Measurements from ENCODE around the gene HENMT1.

HENMT1 gene

DNA sequence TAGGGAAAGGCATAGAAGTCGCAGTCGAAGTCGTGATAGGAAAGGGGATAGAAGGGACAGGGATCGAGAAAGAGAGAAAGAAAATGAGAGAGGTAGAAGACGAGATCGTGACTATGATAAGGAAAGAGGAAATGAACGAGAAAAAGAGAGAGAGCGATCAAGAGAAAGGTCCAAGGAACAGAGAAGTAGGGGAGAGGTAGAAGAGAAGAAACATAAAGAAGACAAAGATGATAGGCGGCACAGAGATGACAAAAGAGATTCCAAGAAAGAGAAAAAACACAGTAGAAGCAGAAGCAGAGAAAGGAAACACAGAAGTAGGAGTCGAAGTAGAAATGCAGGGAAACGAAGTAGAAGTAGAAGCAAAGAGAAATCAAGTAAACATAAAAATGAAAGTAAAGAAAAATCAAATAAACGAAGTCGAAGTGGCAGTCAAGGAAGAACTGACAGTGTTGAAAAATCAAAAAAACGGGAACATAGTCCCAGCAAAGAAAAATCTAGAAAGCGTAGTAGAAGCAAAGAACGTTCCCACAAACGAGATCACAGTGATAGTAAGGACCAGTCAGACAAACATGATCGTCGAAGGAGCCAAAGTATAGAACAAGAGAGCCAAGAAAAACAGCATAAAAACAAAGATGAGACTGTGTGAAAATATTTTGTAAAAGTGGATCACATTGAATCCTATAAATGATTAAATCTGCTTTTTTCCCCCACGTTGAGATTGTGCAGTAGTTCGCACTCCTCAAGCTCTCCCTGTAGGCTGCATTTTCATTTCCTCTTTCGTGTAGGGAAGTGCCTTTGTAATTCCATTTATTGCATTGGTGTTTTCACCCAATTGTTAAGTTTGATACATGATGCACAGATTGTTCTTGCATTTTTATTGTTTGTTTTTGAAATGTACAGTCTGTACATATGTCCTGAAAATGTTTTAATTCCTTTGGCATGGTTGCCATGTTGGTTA, 38.8 kb upstream of the HENMT1 start:
- ATAC-seq = no peak

GRCh38 chr1:108695535-108695934, 34.6 kb upstream of the HENMT1 start:
- ATAC-seq = no peak
- TF ChIP-seq ESRRG (CRISPR knock-in tag; IDR thresholded peaks at IDR 0.05) = no peak
- no peak for TF ChIP-seq SNAI2 (CRISPR knock-in tag; IDR thresholded peaks at IDR 0.05)
- no peak for TF ChIP-seq TCF4 (CRISPR knock-in tag; IDR thresholded peaks at IDR 0.05; ENCODE audit: borderline replicate concordance)
- TF ChIP-seq ZFP3 (CRISPR knock-in tag; IDR thresholded peaks at IDR 0.05) = no peak
- TF ChIP-seq ZNF565 (CRISPR knock-in tag; conservative IDR thresholded peaks at IDR 0.05; ENCODE audit: low read depth) = no peak
- TF ChIP-seq, protein P1, sequence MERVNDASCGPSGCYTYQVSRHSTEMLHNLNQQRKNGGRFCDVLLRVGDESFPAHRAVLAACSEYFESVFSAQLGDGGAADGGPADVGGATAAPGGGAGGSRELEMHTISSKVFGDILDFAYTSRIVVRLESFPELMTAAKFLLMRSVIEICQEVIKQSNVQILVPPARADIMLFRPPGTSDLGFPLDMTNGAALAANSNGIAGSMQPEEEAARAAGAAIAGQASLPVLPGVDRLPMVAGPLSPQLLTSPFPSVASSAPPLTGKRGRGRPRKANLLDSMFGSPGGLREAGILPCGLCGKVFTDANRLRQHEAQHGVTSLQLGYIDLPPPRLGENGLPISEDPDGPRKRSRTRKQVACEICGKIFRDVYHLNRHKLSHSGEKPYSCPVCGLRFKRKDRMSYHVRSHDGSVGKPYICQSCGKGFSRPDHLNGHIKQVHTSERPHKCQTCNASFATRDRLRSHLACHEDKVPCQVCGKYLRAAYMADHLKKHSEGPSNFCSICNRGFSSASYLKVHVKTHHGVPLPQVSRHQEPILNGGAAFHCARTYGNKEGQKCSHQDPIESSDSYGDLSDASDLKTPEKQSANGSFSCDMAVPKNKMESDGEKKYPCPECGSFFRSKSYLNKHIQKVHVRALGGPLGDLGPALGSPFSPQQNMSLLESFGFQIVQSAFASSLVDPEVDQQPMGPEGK (CRISPR knock-in tag; IDR thresholded peaks at IDR 0.05; ENCODE audit: borderline replicate concordance) = no peak
- no peak for TF ChIP-seq PPARA (CRISPR knock-in tag; IDR thresholded peaks at IDR 0.05; ENCODE audit: borderline replicate concordance)
- no peak for TF ChIP-seq TOX (CRISPR knock-in tag; IDR thresholded peaks at IDR 0.05; ENCODE audit: borderline replicate concordance)
- no peak for TF ChIP-seq ARNTL (CRISPR knock-in tag; IDR thresholded peaks at IDR 0.05; ENCODE audit: borderline replicate concordance, low read depth)
- no peak for TF ChIP-seq RARB (CRISPR knock-in tag; IDR thresholded peaks at IDR 0.05)
- TF ChIP-seq, protein P2, sequence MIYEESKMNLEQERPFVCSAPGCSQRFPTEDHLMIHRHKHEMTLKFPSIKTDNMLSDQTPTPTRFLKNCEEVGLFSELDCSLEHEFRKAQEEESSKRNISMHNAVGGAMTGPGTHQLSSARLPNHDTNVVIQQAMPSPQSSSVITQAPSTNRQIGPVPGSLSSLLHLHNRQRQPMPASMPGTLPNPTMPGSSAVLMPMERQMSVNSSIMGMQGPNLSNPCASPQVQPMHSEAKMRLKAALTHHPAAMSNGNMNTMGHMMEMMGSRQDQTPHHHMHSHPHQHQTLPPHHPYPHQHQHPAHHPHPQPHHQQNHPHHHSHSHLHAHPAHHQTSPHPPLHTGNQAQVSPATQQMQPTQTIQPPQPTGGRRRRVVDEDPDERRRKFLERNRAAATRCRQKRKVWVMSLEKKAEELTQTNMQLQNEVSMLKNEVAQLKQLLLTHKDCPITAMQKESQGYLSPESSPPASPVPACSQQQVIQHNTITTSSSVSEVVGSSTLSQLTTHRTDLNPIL (CRISPR knock-in tag; IDR thresholded peaks at IDR 0.05; ENCODE audit: low read depth) = no peak
- no peak for TF ChIP-seq CSRNP3 (CRISPR knock-in tag; IDR thresholded peaks at IDR 0.05)
- TF ChIP-seq ZFP30 (CRISPR knock-in tag; IDR thresholded peaks at IDR 0.05) = no peak
- no peak for TF ChIP-seq BACH2 (CRISPR knock-in tag; IDR thresholded peaks at IDR 0.05; ENCODE audit: borderline replicate concordance)
- TF ChIP-seq ZC3H10 (CRISPR knock-in tag; IDR thresholded peaks at IDR 0.05) = no peak
- TF ChIP-seq GLIS3 (CRISPR knock-in tag; IDR thresholded peaks at IDR 0.05) = no peak
- TF ChIP-seq ZNF70 (CRISPR knock-in tag; IDR thresholded peaks at IDR 0.05) = no peak
- TF ChIP-seq ISL1 (CRISPR knock-in tag; IDR thresholded peaks at IDR 0.05) = no peak

More for the DNA sequence above, 38.8 kb upstream of the HENMT1 start:
- no peak for TF ChIP-seq BACH2 (CRISPR knock-in tag; IDR thresholded peaks at IDR 0.05; ENCODE audit: borderline replicate concordance)
- no peak for TF ChIP-seq ESRRG (CRISPR knock-in tag; IDR thresholded peaks at IDR 0.05)
- TF ChIP-seq TCF4 (CRISPR knock-in tag; IDR thresholded peaks at IDR 0.05; ENCODE audit: borderline replicate concordance) = no peak
- TF ChIP-seq TSHZ2 (CRISPR knock-in tag; IDR thresholded peaks at IDR 0.05) = no peak
- no peak for TF ChIP-seq ZFP30 (CRISPR knock-in tag; IDR thresholded peaks at IDR 0.05)
- no peak for TF ChIP-seq CSRNP3 (CRISPR knock-in tag; IDR thresholded peaks at IDR 0.05)
- no peak for TF ChIP-seq ISL1 (CRISPR knock-in tag; IDR thresholded peaks at IDR 0.05)
- TF ChIP-seq CSDC2 (CRISPR knock-in tag; IDR thresholded peaks at IDR 0.05) = no peak
- no peak for TF ChIP-seq ZNF8 (CRISPR knock-in tag; IDR thresholded peaks at IDR 0.05)
- no peak for TF ChIP-seq ARNTL (CRISPR knock-in tag; IDR thresholded peaks at IDR 0.05; ENCODE audit: borderline replicate concordance, low read depth)
- TF ChIP-seq, protein P3, sequence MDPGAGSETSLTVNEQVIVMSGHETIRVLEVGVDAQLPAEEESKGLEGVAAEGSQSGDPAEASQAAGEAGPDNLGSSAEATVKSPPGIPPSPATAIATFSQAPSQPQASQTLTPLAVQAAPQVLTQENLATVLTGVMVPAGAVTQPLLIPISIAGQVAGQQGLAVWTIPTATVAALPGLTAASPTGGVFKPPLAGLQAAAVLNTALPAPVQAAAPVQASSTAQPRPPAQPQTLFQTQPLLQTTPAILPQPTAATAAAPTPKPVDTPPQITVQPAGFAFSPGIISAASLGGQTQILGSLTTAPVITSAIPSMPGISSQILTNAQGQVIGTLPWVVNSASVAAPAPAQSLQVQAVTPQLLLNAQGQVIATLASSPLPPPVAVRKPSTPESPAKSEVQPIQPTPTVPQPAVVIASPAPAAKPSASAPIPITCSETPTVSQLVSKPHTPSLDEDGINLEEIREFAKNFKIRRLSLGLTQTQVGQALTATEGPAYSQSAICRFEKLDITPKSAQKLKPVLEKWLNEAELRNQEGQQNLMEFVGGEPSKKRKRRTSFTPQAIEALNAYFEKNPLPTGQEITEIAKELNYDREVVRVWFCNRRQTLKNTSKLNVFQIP (CRISPR knock-in tag; IDR thresholded peaks at IDR 0.05; ENCODE audit: borderline replicate concordance, low read depth) = no peak
- TF ChIP-seq ZNF70 (CRISPR knock-in tag; IDR thresholded peaks at IDR 0.05) = no peak
- TF ChIP-seq ZC3H10 (CRISPR knock-in tag; IDR thresholded peaks at IDR 0.05) = no peak
- TF ChIP-seq ZFP3 (CRISPR knock-in tag; IDR thresholded peaks at IDR 0.05) = no peak
- no peak for TF ChIP-seq PPARA (CRISPR knock-in tag; IDR thresholded peaks at IDR 0.05; ENCODE audit: borderline replicate concordance)
